ENCODE results near the gene GABRP. TPM values are rescaled to one million over a fixed set of nuclear protein-coding genes. Genes with fewer than 3 reads are reported as not detected.

GABRP gene
- total and polyA plus RNA-seq, 9 donors, result 0.13 to 3.9 (median 0.24) TPM; not detected in 2

- no peak for DNase-seq
- intact Hi-C loops (cut with DNase I), result no loop called here
- no peaks in the 10 kb centered on the region for H3K27me3 ChIP-seq
- H3K4me3 ChIP-seq, result no peak overlapping the region
- TF ChIP-seq, protein P1, sequence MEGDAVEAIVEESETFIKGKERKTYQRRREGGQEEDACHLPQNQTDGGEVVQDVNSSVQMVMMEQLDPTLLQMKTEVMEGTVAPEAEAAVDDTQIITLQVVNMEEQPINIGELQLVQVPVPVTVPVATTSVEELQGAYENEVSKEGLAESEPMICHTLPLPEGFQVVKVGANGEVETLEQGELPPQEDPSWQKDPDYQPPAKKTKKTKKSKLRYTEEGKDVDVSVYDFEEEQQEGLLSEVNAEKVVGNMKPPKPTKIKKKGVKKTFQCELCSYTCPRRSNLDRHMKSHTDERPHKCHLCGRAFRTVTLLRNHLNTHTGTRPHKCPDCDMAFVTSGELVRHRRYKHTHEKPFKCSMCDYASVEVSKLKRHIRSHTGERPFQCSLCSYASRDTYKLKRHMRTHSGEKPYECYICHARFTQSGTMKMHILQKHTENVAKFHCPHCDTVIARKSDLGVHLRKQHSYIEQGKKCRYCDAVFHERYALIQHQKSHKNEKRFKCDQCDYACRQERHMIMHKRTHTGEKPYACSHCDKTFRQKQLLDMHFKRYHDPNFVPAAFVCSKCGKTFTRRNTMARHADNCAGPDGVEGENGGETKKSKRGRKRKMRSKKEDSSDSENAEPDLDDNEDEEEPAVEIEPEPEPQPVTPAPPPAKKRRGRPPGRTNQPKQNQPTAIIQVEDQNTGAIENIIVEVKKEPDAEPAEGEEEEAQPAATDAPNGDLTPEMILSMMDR (IDR thresholded peaks at IDR 0.05), result no peak
- no peak for TF ChIP-seq EP300 (IDR thresholded peaks at IDR 0.05)
- TF ChIP-seq POLR2A (IDR thresholded peaks at IDR 0.05), result no peak
- no peaks in the 10 kb centered on the region for H3K9me3 ChIP-seq
- 75 to 91% (median 85%) methylated on average over 2 of the region's 2 CpGs for WGBS, 3 donors
- H3K27ac ChIP-seq, result no peak overlapping the region
- no peaks in the 10 kb centered on the region for H3K36me3 ChIP-seq
- no peaks in the 10 kb centered on the region for H3K4me1 ChIP-seq (ENCODE audit: insufficient read depth)
Observed at GRCh38 chr5:170857066-170857465, 73.5 kb downstream of the GABRP start.

GRCh38 chr5:170860415-170860814 lies 76.9 kb downstream of the GABRP start:
- intact Hi-C loops (cut with DNase I), result no loop called here
- H3K4me3 ChIP-seq, result no peak overlapping the region

GRCh38 chr5:170860818-170861666 lies 77.5 kb downstream of the GABRP start:
- Histone ChIP-seq H3K36me3 (no peaks in the 10 kb centered on the region), H3K4me1 (ENCODE audit: insufficient read depth) (peaks cover 2% of the 10 kb centered on the region), H3K27ac (no peak overlapping the region), H3K4me3 (no peak overlapping the region), H3K27me3 (no peaks in the 10 kb centered on the region), H3K9me3 (no peaks in the 10 kb centered on the region)
- 86 to 89% (median 87%) methylated on average over 5 of the region's 5 CpGs for WGBS, 3 donors
- no peak for DNase-seq
- intact Hi-C loops (cut with DNase I), result no loop called here
- TF ChIP-seq EP300 (IDR thresholded peaks at IDR 0.05), result no peak
- no peak for TF ChIP-seq POLR2A (IDR thresholded peaks at IDR 0.05)
- TF ChIP-seq, protein P1 (IDR thresholded peaks at IDR 0.05), result no peak

More at GRCh38 chr5:170860415-170860814, 76.9 kb downstream of the GABRP start:
- Histone ChIP-seq H3K9me3 (no peaks in the 10 kb centered on the region), H3K27me3 (no peaks in the 10 kb centered on the region), H3K27ac (no peak overlapping the region), H3K36me3 (no peaks in the 10 kb centered on the region), H3K4me1 (ENCODE audit: insufficient read depth) (peaks cover 2% of the 10 kb centered on the region)
- TF ChIP-seq POLR2A (IDR thresholded peaks at IDR 0.05) (no peak), EP300 (IDR thresholded peaks at IDR 0.05) (no peak)
- TF ChIP-seq, protein P1 (IDR thresholded peaks at IDR 0.05), result no peak
- no peak for DNase-seq

DNA sequence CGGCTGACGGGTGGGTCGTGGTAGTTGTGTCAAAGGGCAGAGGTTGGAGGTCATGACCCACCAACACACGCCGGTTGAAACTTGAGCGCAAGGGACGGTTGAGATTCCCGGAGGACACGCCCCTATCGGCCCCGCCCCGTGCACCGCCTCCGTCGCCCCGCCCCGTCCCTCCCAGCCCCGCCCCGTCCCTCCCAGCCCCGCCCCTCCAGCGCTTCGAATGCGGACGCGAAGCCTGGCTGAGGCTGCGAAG lies 78.1 kb downstream of the GABRP start:
- WGBS, 3 donors, result 4 to 19% (median 5%) methylated on average over 7 to 26 of the region's 26 CpGs
- DNase-seq, result peak in 3 of 5 donors; percentile 22 to 41 (median 34)
- Histone ChIP-seq H3K4me3 (peak overlapping the region; percentile 51), H3K9me3 (no peaks in the 10 kb centered on the region), H3K36me3 (no peaks in the 10 kb centered on the region), H3K27ac (no peak overlapping the region), H3K27me3 (no peaks in the 10 kb centered on the region), H3K4me1 (ENCODE audit: insufficient read depth) (peaks cover 2% of the 10 kb centered on the region)
- intact Hi-C loops (cut with DNase I), result no loop called here
- TF ChIP-seq POLR2A (IDR thresholded peaks at IDR 0.05), result no peak
- no peak for TF ChIP-seq EP300 (IDR thresholded peaks at IDR 0.05)
- TF ChIP-seq, protein P1 (IDR thresholded peaks at IDR 0.05), result no peak
